K562 (cell line): ENCODE data around the gene CADM2. TPM values are rescaled to one million over a fixed set of nuclear protein-coding genes. Genes with fewer than 3 reads are reported as not detected.

Source experiments
- JUN ChIP-seq, 2 experiments: sonication (generic) in 1 of 2; formaldehyde crosslinking in 1 of 2; IDR thresholded peaks; 2 replicates each; pipeline versions ENCODE4 v1.6.1 to v1.8.0; 2012 to 2022; ENCODE audit warnings: borderline replicate concordance in 2 of 2, mild to moderate bottlenecking in 2 of 2, improper control_type of control experiment in 1 of 2, low read depth in 1 of 2, low read length in 1 of 2, missing genetic modification reagents in 1 of 2
- RFX5 ChIP-seq: IDR thresholded peaks from 2 replicates; pipeline ENCODE4 v1.6.1; 2011; ENCODE audit warnings: low read depth, mild to moderate bottlenecking, improper control_type of control experiment, low read length
- ZBTB2 ChIP-seq: fragments of 450-650 bp; IDR thresholded peaks from 2 replicates; pipeline ENCODE4 v1.6.1; 2016; ENCODE audit warnings: antibody characterized with exemption
- ZBTB40 ChIP-seq, 2 experiments: fragments of 450-650 bp in 1 of 2; sonication (generic) in 1 of 2; formaldehyde crosslinking in 1 of 2; IDR thresholded peaks; 2 replicates each; pipeline versions ENCODE4 v1.7.1 to v1.9.0; 2016 to 2022; ENCODE audit warnings: inconsistent platforms in 1 of 2, mild to moderate bottlenecking in 1 of 2, missing genetic modification reagents in 1 of 2
- polyA plus RNA-seq, 8 experiments: library from polyadenylated mRNA; depleted of rRNA in 4 of 8; stranded (reverse) in 5 of 8; unstranded in 3 of 8; fragments of >200 nt; fragmentation: Nextera tagmentation in 2 of 8; fragmentation: Illumina TruSeq in 1 of 8; extraction: Ambion mirVana in 2 of 8; extraction: Trizol in 1 of 8; gene quantifications; 2 replicates each; pipeline versions ENCODE4 v1.2.1 to v1.2.3, GENCODE V29; 2011 to 2014; ENCODE audit warnings: inconsistent platforms in 1 of 8, missing spikeins in 1 of 8
- total RNA-seq, 7 experiments: library from RNA; depleted of rRNA in 6 of 7; stranded (reverse); fragments of >200 nt in 6 of 7; fragmentation: Illumina TruSeq in 2 of 7; extraction: Trizol in 2 of 7; gene quantifications; 2 replicates each; pipeline versions ENCODE4 v1.2.1 to v1.2.3, GENCODE V29; 2011 to 2021; ENCODE audit warnings: low replicate concordance in 1 of 7

CADM2 gene
- total and polyA plus RNA-seq, 9 of the 15 experiments (the other 6 are each of a cell fraction or from before 2014, with no cell fraction given) = 0.11 to 3.2 (median 0.95) TPM

GRCh38 chr3:85313380-85313779 is 354.6 kb downstream of the CADM2 start (continued):
- TF ChIP-seq JUN (IDR thresholded peaks at IDR 0.05; ENCODE audit: borderline replicate concordance, low read depth, low read length) (no peak), JUN (CRISPR knock-in tag; IDR thresholded peaks at IDR 0.05; ENCODE audit: borderline replicate concordance) (no peak), RFX5 (no peak), ZBTB2 (no peak), ZBTB40 (IDR thresholded peaks at IDR 0.05) (no peak), ZBTB40 (CRISPR knock-in tag; IDR thresholded peaks at IDR 0.05) (no peak)
- TF ChIP-seq, all 486 proteins: peak for 0
